Jurkat, Clone E6-1 (cell line): ENCODE results near the gene CMC1.

ENCODE experiments used
- DNase-seq: peaks from one replicate; pipeline ENCODE4 v3.0.0-alpha.2; 2011; ENCODE audit warnings: low read depth, low spot score
- H3K4me3 ChIP-seq: 2 replicates; pipeline ENCODE4 v1.5.1; 2011; ENCODE audit warnings: mild to moderate bottlenecking, low read length, control low read depth, moderate library complexity

Gene CMC1

DNA sequence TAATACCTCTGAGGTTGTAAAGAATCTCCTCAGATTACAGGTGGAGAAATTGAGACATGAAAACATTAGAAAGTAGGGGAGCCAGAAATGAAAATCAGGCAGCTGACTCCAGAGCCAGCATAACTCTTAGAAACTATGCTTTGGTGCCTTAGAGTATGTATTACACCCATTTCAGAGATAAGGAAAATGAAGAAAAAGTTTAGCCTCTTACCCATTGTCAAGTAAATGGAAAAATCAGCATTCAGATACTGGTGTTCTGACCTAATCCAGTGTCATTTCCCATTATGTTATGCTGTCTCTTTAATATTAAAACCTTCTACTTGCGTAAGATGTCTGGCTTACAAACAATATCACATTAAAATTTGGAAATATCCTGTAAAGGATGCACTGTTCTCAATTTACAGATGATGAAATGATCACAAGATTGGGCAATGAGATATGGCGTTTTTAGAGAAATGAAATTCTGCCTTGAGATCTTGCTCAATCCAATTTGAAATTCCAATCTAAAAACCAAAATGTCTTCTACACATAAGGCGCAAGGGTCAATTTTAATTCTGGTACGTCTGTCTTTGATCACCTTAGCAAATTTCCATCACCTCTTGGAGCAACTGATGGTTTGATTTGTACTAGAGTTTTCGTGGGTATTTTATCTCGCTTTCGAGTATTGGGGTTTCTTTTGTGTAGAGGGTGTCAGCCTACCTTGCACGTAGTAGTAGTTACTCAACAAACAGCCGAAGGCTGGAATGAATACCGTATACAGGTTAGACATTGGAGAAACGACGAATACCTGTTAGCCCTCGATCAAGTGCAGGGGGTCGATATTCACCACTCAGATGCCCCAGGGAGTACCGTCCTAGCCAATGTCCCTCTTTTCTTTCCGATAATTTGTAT is 106.2 kb downstream of the CMC1 start:
- no peak for DNase-seq
- peak overlapping the region; percentile 76 for H3K4me3 ChIP-seq

- DNase-seq: no peak
- H3K4me3 ChIP-seq: peak overlapping the region; percentile 76
These were observed 106.8 kb downstream of the CMC1 start for GRCh38 chr3:28348265-28348628.

DNA sequence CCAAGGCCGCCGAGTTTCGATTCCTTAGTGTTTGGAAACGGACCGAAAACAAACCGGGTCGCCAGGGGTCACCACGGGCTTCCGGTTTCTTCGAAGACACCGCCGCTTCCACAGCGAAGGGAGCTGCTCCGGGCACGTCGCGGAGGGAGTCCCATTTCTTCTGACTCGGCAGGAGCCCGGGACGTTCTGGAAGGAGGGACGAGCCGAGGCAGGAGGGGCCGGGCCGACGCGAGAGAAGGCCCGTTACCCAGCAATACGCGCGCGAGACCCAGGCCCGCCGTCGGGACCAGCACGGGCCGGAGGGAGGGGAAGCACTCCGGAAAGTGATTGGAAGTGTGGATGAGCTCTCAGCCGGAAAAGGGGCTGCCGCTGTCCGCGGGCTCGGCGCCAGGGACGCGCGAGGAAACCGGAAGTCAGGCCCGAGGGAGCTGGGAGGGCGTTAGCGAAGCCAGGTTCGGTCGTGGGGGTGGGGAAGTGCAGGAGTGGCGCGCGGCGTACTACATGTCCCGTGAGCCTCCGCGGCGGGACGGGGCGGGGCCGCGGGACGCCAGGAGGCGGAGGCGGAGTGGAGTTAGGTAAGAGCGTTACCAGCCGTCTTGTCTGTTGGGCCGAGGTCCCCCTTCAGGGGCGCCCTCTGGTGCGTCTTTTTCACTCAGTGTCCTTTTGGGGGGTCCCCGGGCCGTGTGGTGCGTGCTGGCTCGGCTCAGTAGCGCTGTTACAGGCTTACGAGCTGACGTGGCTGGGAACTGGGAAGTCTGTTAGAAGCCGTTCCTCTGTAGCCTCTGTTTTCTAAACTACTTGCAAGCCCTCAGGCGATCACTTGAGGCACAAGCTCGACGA is 107.4 kb downstream of the CMC1 start, which contains the start of the genes AZI2 and ZCWPW2:
AZI2 (minus strand) TSS at position 196 of the 840 bp plus-strand sequence. CDS start 8,207 bp downstream, outside the sequence.
ZCWPW2 (plus strand) TSS at position 93 of the 840 bp plus-strand sequence. CDS start 64,348 bp downstream, outside the sequence.
- H3K4me3 ChIP-seq: peak within 1 kb of the TSS; percentile 76
- DNase-seq: peak; percentile 89

DNA sequence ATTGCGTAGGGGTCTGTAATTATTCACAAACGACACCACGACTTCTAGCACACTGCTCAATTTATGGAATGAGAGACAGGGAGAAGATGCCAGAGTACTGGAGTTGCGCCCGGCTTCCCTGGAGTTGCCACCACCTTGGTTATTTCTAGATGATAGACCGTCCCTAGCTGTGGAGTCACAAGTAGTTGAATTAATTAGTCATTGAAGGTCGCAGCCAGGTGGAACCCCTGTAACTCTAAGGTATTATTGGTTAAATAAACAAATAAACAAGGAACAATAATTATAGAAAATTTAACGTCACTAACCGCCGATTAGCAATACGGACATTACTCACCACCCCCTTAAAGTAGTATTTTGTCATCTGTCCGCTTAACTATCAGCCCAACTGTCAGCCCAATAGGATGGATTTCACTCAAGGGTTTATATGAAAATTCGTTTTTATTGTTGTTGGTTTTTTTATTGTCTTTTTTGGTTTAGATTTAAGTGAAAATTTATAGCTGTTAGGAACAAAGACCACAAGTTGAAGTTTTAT is 108.1 kb downstream of the CMC1 start:
- H3K4me3 ChIP-seq: peak overlapping the region; percentile 76
- DNase-seq: no peak
